IMR-90 (cell line): ENCODE measurements around the gene SPEF2. TPM values are rescaled to one million over a fixed set of nuclear protein-coding genes. Genes with fewer than 3 reads are reported as not detected.

Experiments
- ATAC-seq: fragments of 200-7000 bp; cut with Tn5 transposase; 2 replicates; pipeline ENCODE4 v1.9.1; 2020; ENCODE audit warnings: low read depth, mild to moderate bottlenecking, moderate library complexity
- BruUV-seq: library from RNA; stranded (reverse); fragments of 400-500 nt; replicated peaks from 2 replicates; lab custom pipeline; 2021; lab: Mats Ljungman, UMichigan
- CTCF ChIA-PET: fragments of 300-600 bp; formaldehyde crosslinking; extraction: SDS; loops from one replicate; lab custom pipeline; 2021; ENCODE audit warnings: antibody characterized with exemption; lab: Yijun Ruan, JAX
- POLR2A ChIA-PET: fragments of 300-600 bp; sonication (Branson Sonifier 250); formaldehyde crosslinking; loops from one replicate; lab custom pipeline; 2022; ENCODE audit warnings: antibody characterized with exemption; ENCODE audit not compliant: unreplicated experiment; lab: Charles Lee
- DNase-seq: peaks from one replicate; pipeline ENCODE4 v3.0.0; 2013
- H2AFZ ChIP-seq: replicated peaks from 2 replicates; pipeline ENCODE3; 2013; ENCODE audit warnings: low read length, mild to moderate bottlenecking; ENCODE audit not compliant: poor library complexity
- H2AK5ac ChIP-seq: 2 replicates; pipeline ENCODE4 v1.6.1; 2013; ENCODE audit warnings: low read depth, low read length, inconsistent platforms
- H2AK9ac ChIP-seq: replicated peaks from 2 replicates; pipeline ENCODE3; 2013; ENCODE audit warnings: mild to moderate bottlenecking, low read depth, low read length, moderate library complexity; ENCODE audit not compliant: poor library complexity
- H2BK120ac ChIP-seq: 2 replicates; pipeline ENCODE4 v1.6.1; 2013; ENCODE audit warnings: low read depth, low read length, inconsistent platforms
- H2BK15ac ChIP-seq: 3 replicates; pipeline ENCODE4 v1.6.1; 2013; ENCODE audit warnings: low read depth, low read length, inconsistent platforms
- H2BK20ac ChIP-seq: 2 replicates; pipeline ENCODE4 v1.6.1; 2013; ENCODE audit warnings: low read depth, mild to moderate bottlenecking, inconsistent platforms, low read length, moderate library complexity
- H2BK5ac ChIP-seq: 2 replicates; pipeline ENCODE4 v1.6.1; 2013; ENCODE audit warnings: mild to moderate bottlenecking, low read depth, low read length, inconsistent platforms; ENCODE audit not compliant: poor library complexity, severe bottlenecking
- H3K14ac ChIP-seq: replicated peaks from 2 replicates; pipeline ENCODE4 v1.6.1; 2013; ENCODE audit warnings: low read depth, low read length, inconsistent platforms
- H3K18ac ChIP-seq: 2 replicates; pipeline ENCODE4 v1.6.1; 2013; ENCODE audit warnings: low read depth, low read length, control low read depth
- H3K23ac ChIP-seq: 2 replicates; pipeline ENCODE4 v1.6.1; 2013; ENCODE audit warnings: low read depth, low read length, inconsistent platforms
- H3K27ac ChIP-seq: 2 replicates; pipeline ENCODE4 v1.5.1; 2013; ENCODE audit warnings: mild to moderate bottlenecking, control low read depth, low read length; ENCODE audit not compliant: insufficient read depth
- H3K27me3 ChIP-seq: 2 replicates; pipeline ENCODE4 v1.6.1; 2013; ENCODE audit warnings: low read length; ENCODE audit not compliant: control insufficient read depth, insufficient read depth
- H3K36me3 ChIP-seq: 2 replicates; pipeline ENCODE4 v1.6.1; 2013; ENCODE audit warnings: low read length, mixed read lengths; ENCODE audit not compliant: control insufficient read depth, insufficient read depth
- H3K4ac ChIP-seq: 2 replicates; pipeline ENCODE4 v1.6.1; 2013; ENCODE audit warnings: low read depth, low read length, inconsistent platforms
- H3K4me1 ChIP-seq: 2 replicates; pipeline ENCODE4 v1.6.1; 2013; ENCODE audit warnings: low read length, mixed read lengths; ENCODE audit not compliant: control insufficient read depth, insufficient read depth
- H3K4me2 ChIP-seq: 2 replicates; pipeline ENCODE4 v1.6.1; 2013; ENCODE audit warnings: low read depth, mild to moderate bottlenecking, control low read depth, low read length, moderate library complexity
- H3K4me3 ChIP-seq: 2 replicates; pipeline ENCODE4 v1.5.1; 2013; ENCODE audit warnings: low read depth, mild to moderate bottlenecking, control low read depth, low read length, moderate library complexity; ENCODE audit not compliant: insufficient read depth
- H3K56ac ChIP-seq: 2 replicates; pipeline ENCODE4 v1.6.1; 2013; ENCODE audit warnings: low read length, inconsistent platforms; ENCODE audit not compliant: insufficient read depth; ENCODE audit errors: extremely low read depth
- H3K79me1 ChIP-seq, 2 experiments: 2 replicates each; pipeline ENCODE4 v1.6.1; 2013; ENCODE audit warnings: low read length in 2 of 2, inconsistent platforms in 1 of 2, low read depth in 1 of 2
- H3K9ac ChIP-seq: 2 replicates; pipeline ENCODE4 v1.6.1; 2013; ENCODE audit warnings: low read depth, low read length, control low read depth
- H3K9me1 ChIP-seq: 2 replicates; pipeline ENCODE4 v1.6.1; 2013; ENCODE audit warnings: low read length, inconsistent platforms; ENCODE audit not compliant: insufficient read depth
- H3K9me3 ChIP-seq: 2 replicates; pipeline ENCODE4 v1.6.1; 2013; ENCODE audit warnings: low read length; ENCODE audit not compliant: control insufficient read depth, insufficient read depth
- H4K20me1 ChIP-seq: 2 replicates; pipeline ENCODE4 v1.6.1; 2013; ENCODE audit warnings: low read length, inconsistent platforms; ENCODE audit not compliant: insufficient read depth
- H4K5ac ChIP-seq: 2 replicates; pipeline ENCODE4 v1.6.1; 2013; ENCODE audit warnings: mild to moderate bottlenecking, low read depth, low read length, control low read depth
- H4K8ac ChIP-seq, 2 experiments: 2 replicates each; pipeline ENCODE4 v1.6.1; 2013; ENCODE audit warnings: low read depth in 2 of 2, low read length in 2 of 2, control low read depth in 1 of 2, inconsistent platforms in 1 of 2
- H4K91ac ChIP-seq: 2 replicates; pipeline ENCODE4 v1.6.1; 2013; ENCODE audit warnings: low read depth, low read length, inconsistent platforms; ENCODE audit not compliant: insufficient read depth
- CEBPB ChIP-seq: IDR thresholded peaks from 2 replicates; pipeline ENCODE4 v1.6.1; 2012; ENCODE audit warnings: low read depth, low read length, improper control_type of control experiment
- MAZ ChIP-seq: IDR thresholded peaks from 2 replicates; pipeline ENCODE4 v1.6.1; 2012; ENCODE audit warnings: low read depth, mild to moderate bottlenecking, low read length, improper control_type of control experiment, moderate library complexity, borderline replicate concordance
- WGBS, 2 experiments: methylation state at CpG; one replicate each; pipeline versions ENCODE4 v1.1.5 to v1.1.7; 2013; ENCODE audit warnings: missing lambda C conversion rate in 2 of 2; ENCODE audit not compliant: insufficient read length in 1 of 2; ENCODE audit errors: extremely low coverage in 2 of 2; 5-methylcytosine and 5-hydroxymethylcytosine counted together
- dilution Hi-C: fragments of 300-500 bp; cut with HindIII; formaldehyde crosslinking; loops from one replicate; pipeline ENCODE4 v1.14.3; 2018; ENCODE audit warnings: low sequenced_read_pairs; ENCODE audit not compliant: unreplicated experiment
- in situ Hi-C: fragments of 300-500 bp; cut with MboI; formaldehyde crosslinking; loops from 3 replicates; pipeline ENCODE4 v1.14.3; 2019; ENCODE audit warnings: low sequenced_read_pairs, inconsistent platforms, mixed read lengths
- intact Hi-C: fragments of 100-400 bp; cut with micrococcal nuclease; formaldehyde crosslinking; loops from 2 replicates; pipeline ENCODE4 v1.10.0; 2022
- polyA plus RNA-seq, 3 experiments: library from polyadenylated mRNA; depleted of rRNA; stranded (reverse); fragments of >200 nt; gene quantifications; 2 replicates each; pipeline ENCODE4 v1.2.3, GENCODE V29; 2012; ENCODE audit warnings: low replicate concordance in 1 of 3
- total RNA-seq: library from RNA; depleted of rRNA; stranded (reverse); fragments of >200 nt; gene quantifications from 2 replicates; pipeline ENCODE4 v1.2.3, GENCODE V29; 2012

Gene SPEF2
- total and polyA plus RNA-seq, 2 of the 4 experiments (the other 2 are of a cell fraction), result 1.7 to 2.3 TPM

GRCh38 chr5:35819668-35820067 lies 202.0 kb downstream of the SPEF2 start:
- Histone ChIP-seq H3K9me3 (no peaks in the 10 kb centered on the region), H4K20me1 (no peaks in the 10 kb centered on the region), H2BK5ac (no peak overlapping the region), H3K14ac (no peak overlapping the region), H3K36me3 (no peaks in the 10 kb centered on the region), H3K27ac (no peak overlapping the region), H3K4me3 (no peak overlapping the region), H3K27me3 (peaks cover 3% of the 10 kb centered on the region), H4K8ac (no peak overlapping the region), H3K79me1 (no peaks in the 10 kb centered on the region), H3K4me2 (no peak overlapping the region), H4K91ac (no peak overlapping the region), H3K9me1 (no peaks in the 10 kb centered on the region), H4K5ac (no peak overlapping the region), H2AK5ac (no peak overlapping the region), H3K4ac (no peak overlapping the region), H2BK20ac (no peak overlapping the region), H3K23ac (no peak overlapping the region), H2AK9ac (no peak overlapping the region), H3K18ac (no peak overlapping the region), H3K56ac (no peak overlapping the region), H3K4me1 (no peaks in the 10 kb centered on the region), H2AFZ (no peak overlapping the region), H2BK15ac (no peak overlapping the region), H2BK120ac (no peak overlapping the region), H3K9ac (no peak overlapping the region)
- CTCF ChIA-PET, result no interaction called here
- TF ChIP-seq MAZ (no peak), CEBPB (peak; percentile 44; the same call in 1 of the 2 replicates)
- POLR2A ChIA-PET, result no interaction called here
- dilution Hi-C loops (no loop called here), intact Hi-C loops (no loop called here), in situ Hi-C loops (no loop called here)
- DNase-seq (no peak), ATAC-seq (no peak)
- no CpG with 5 or more reads among the region's 1 CpG for WGBS, 2 experiments
- BruUV-seq, result no TSS peak
